HL-60/S4 treated with phorbol 12-myristate 13-acetate at 8.2 ng/mL for 4 days and 3 days (cell line): ENCODE results near the gene WDFY1.

Experiments used
- in situ Hi-C: fragments of 300-500 bp; cut with MboI; formaldehyde crosslinking; loops from 2 replicates; pipeline ENCODE4 v1.15.0; 2022; ENCODE audit warnings: low sequenced_read_pairs

Gene WDFY1

GRCh38 chr2:223930103-223930976 is 14.8 kb downstream of the WDFY1 start:
- in situ Hi-C loops = no loop called here

- in situ Hi-C loops = no loop called here
Measured at GRCh38 chr2:223929571-223930102, 15.5 kb downstream of the WDFY1 start.

GRCh38 chr2:223928113-223929006 is 16.8 kb downstream of the WDFY1 start:
- in situ Hi-C loops = no loop called here

- in situ Hi-C loops = no loop called here
Measured at GRCh38 chr2:223925106-223925505, 20.0 kb downstream of the WDFY1 start.

- in situ Hi-C loops = no loop called here
Measured at GRCh38 chr2:223923976-223924375, 21.2 kb downstream of the WDFY1 start.

DNA sequence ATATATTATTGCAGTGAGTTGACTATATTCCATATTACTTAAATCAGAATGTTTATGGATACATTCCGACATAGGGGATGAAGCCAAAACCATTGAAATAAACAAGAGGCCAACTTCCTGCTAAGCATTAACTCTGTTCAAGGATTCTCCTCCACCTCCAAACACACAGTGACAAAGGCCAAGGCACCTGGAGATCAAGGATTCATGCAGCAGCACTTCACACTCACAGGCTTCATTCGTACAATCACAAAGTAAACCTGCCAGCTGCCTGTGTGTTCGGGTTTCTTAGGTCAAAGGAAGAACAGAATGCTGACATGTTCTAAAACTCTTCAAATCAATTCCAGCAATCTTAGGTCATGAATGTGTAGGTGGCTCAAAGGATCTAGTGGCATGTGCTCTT is 22.8 kb downstream of the WDFY1 start:
- in situ Hi-C loops = no loop called here

DNA sequence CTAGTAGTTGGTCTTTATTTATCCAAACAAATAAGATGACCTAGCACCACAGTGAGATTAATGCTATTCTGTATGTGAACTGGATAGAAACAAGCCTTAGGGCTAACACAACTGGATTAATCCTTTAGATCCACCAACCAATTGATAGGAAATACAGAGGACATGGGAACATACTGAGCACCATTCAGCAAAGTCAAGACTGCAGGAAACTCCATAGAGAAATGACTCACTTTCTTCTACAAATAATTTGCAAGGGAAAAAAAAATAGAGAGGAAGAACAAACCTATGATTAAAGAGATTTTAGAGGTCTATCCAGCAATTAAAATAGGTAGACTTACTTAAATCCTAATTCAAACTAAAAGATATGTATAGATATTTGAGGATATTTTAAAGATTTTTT is 23.9 kb downstream of the WDFY1 start:
- in situ Hi-C loops = no loop called here

DNA sequence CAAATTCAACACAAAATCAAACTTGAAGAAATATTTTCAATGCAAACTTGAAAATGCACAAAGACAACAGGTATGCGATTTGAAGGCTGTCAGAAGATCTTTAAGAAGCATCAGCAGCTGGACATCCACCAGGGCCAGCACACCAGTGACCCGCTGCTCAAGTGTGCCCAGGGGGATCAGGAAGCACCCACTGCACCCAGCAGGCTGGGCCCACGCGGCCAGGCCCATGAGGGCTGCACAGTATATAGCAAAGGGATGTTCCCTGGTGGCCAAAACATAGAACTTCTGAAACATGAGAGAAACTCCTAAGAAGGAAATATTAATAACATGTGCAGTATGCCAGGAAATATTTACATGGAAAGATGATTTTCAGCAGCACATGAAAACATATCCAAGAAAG is 25.0 kb downstream of the WDFY1 start:
- in situ Hi-C loops = no loop called here

- in situ Hi-C loops = no loop called here
Measured at GRCh38 chr2:223918671-223919134, 26.4 kb downstream of the WDFY1 start.

- in situ Hi-C loops = no loop called here
Measured at GRCh38 chr2:223916181-223916920, 28.8 kb downstream of the WDFY1 start.

GRCh38 chr2:223915071-223915470 is 30.1 kb downstream of the WDFY1 start:
- in situ Hi-C loops = no loop called here

GRCh38 chr2:223914324-223914723 is 30.8 kb downstream of the WDFY1 start:
- in situ Hi-C loops = no loop called here

- in situ Hi-C loops = no loop called here
Measured at GRCh38 chr2:223909001-223909741, 36.0 kb downstream of the WDFY1 start.

DNA sequence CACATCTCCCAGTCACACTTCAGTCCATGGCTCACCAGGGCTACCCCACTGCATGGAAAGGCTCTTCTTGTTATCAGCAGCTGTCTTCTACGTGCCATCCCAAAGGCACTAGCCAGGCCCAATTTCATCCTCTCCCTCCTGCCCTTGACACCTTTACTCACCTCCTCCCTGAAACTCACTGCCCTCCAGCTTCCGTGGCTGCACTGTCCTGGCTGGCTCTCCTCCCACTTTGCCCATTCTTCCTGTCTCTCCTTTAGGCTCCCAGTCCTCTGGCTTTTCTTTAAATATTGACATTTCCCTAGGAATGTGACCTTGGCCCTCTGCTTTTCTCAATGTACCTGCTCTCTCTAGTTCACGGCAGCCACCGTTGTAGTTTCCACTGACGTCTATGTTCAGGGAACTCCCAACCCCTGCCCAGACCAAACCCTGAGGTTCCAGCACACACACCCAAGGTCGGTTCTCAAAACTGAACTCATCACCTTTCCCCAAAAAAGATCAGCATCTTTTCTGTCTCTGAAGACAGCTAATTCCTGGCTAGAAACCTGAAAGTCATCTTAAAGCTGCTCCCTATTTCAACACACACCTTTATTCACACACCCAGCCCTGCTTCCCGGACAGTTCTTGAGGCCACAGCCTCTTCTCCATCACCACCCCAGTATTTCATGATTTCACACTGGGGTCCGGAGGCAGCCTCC is 36.7 kb downstream of the WDFY1 start:
- in situ Hi-C loops = no loop called here

DNA sequence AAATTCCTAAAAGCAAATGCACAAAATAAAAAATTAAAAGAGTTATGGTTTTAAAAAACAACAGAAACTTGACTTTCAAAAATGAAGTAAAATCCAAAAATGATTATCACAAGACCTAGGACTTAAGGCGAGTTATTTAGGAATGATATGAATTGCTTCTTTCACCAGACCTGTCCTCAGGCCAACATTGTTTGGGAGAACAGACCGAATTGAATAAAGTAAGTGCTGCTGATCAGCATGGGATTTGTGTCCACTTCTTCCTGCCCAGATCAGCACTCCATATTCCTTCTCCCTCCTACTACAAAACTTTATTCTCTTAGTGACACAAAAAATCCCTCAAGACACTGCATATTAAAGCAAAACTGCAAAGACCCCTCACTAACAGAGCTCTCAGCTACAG is 39.1 kb downstream of the WDFY1 start:
- in situ Hi-C loops = no loop called here

GRCh38 chr2:223901854-223902253 is 43.3 kb downstream of the WDFY1 start:
- in situ Hi-C loops = no loop called here

DNA sequence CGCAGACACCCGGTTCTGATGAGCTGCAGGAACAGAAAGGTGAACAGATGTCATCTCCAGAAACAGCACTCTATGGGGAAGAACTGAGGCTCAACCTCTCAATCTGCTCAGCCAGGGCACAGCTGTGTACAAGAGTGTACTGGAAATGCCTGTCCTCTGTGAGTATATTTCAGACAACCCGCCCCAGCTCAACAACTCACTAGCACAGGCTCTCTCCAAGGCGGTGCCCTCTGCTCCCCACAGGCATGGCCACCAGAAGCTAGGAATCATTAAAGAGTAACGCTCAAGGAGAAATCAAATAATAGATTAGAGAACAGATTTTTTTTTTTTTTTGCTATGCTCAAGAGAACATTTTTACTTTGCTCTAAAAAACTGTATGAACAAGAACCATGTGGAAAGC is 43.8 kb downstream of the WDFY1 start:
- in situ Hi-C loops = no loop called here

DNA sequence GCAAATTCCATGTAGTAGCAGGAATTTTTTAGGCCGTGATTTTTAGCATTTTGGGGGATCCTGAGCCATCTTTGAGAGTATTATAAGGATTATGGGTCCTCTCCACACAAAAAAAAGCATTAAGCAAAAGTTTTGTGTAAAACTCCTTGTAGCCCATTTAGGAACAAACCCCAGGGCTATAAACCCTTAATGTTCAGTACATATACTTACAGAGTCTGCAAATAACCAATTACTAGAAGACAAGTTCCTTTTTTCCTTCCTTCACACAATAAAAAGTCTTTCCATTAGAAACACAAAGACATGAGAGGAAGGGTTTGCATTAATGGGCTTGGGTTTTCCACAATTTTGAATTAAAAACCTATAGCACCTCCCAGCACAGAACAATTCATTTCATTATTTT is 44.6 kb downstream of the WDFY1 start:
- in situ Hi-C loops = no loop called here

GRCh38 chr2:223900066-223900465 is 45.1 kb downstream of the WDFY1 start:
- in situ Hi-C loops = no loop called here
